Naive thymus-derived CD4-positive, alpha-beta T cell (primary cell): ENCODE data around the gene P2RY2. TPM values are rescaled to one million over a fixed set of nuclear protein-coding genes. Genes with fewer than 3 reads are reported as not detected.
A peak's percentile ranks its signal among the peaks of the same experiment; 100 is the strongest.

Experiments
- ATAC-seq: fragments of 150-1000 bp; cut with Tn5 transposase; 2 replicates; pipeline ENCODE4 v1.10.0; 2021; ENCODE audit warnings: mild to moderate bottlenecking, moderate library complexity
- CTCF ChIA-PET: fragments of 350-600 bp; sonication (Branson Sonifier 250); formaldehyde crosslinking; loops from one replicate; lab custom pipeline; 2021; ENCODE audit warnings: antibody characterized with exemption; lab: Charles Lee
- POLR2A ChIA-PET: fragments of 350-600 bp; sonication (Branson Sonifier 250); formaldehyde crosslinking; loops from one replicate; lab custom pipeline; 2021; ENCODE audit warnings: antibody characterized with exemption, inconsistent platforms; lab: Charles Lee
- DNase-seq, 9 donors: peaks; one replicate each; pipeline versions ENCODE4 v3.0.0 to v3.0.0-alpha.2; 2020 to 2022; ENCODE audit warnings: mixed read lengths in 1 of 9
- H3K27ac ChIP-seq: one replicate; pipeline ENCODE4 v1.7.0; 2013; ENCODE audit warnings: mild to moderate bottlenecking, low read depth, low read length, moderate library complexity
- H3K27me3 ChIP-seq, 2 donors: one replicate each; pipeline ENCODE4 v1.7.0; 2013; ENCODE audit warnings: low read length in 2 of 2, mild to moderate bottlenecking in 2 of 2, moderate library complexity in 2 of 2; ENCODE audit not compliant: control insufficient read depth in 2 of 2, insufficient read depth in 2 of 2
- H3K36me3 ChIP-seq, 3 experiments: 1 replicate in 2 of 3; 2 replicates in 1 of 3; pipeline ENCODE4 v1.7.0; 2013; ENCODE audit warnings: low read length in 3 of 3, mild to moderate bottlenecking in 3 of 3, moderate library complexity in 1 of 3; ENCODE audit not compliant: insufficient read depth in 3 of 3, control insufficient read depth in 2 of 3
- H3K4me1 ChIP-seq, 2 donors: one replicate each; pipeline ENCODE4 v1.7.0; 2013; ENCODE audit warnings: low read length in 2 of 2, mild to moderate bottlenecking in 2 of 2, moderate library complexity in 1 of 2; ENCODE audit not compliant: control insufficient read depth in 2 of 2, insufficient read depth in 2 of 2
- H3K4me3 ChIP-seq: 2 replicates; pipeline ENCODE4 v1.7.0; 2013; ENCODE audit warnings: mild to moderate bottlenecking, low read length
- H3K9me3 ChIP-seq, 3 experiments: 1 replicate in 2 of 3; 2 replicates in 1 of 3; pipeline ENCODE4 v1.7.0; 2013; ENCODE audit warnings: low read length in 3 of 3; ENCODE audit not compliant: control insufficient read depth in 2 of 3
- H3K27ac Mint-ChIP-seq, 9 donors: one replicate each; pipeline ENCODE4 v1.8.0; 2020 to 2022; ENCODE audit warnings: mixed read lengths in 9 of 9, mild to moderate bottlenecking in 8 of 9, moderate library complexity in 5 of 9, inconsistent platforms in 2 of 9
- H3K27me3 Mint-ChIP-seq, 5 donors: one replicate each; pipeline ENCODE4 v1.8.0; 2021 to 2022; ENCODE audit warnings: mixed read lengths in 5 of 5, mild to moderate bottlenecking in 1 of 5
- H3K36me3 Mint-ChIP-seq, 5 donors: one replicate each; pipeline ENCODE4 v1.8.0; 2020 to 2022; ENCODE audit warnings: mixed read lengths in 5 of 5, mild to moderate bottlenecking in 3 of 5, inconsistent platforms in 1 of 5
- H3K4me1 Mint-ChIP-seq, 7 donors: one replicate each; pipeline ENCODE4 v1.8.0; 2020 to 2022; ENCODE audit warnings: mixed read lengths in 7 of 7, mild to moderate bottlenecking in 3 of 7, inconsistent platforms in 1 of 7
- H3K4me3 Mint-ChIP-seq, 10 donors: one replicate each; pipeline ENCODE4 v1.8.0; 2020 to 2022; ENCODE audit warnings: mild to moderate bottlenecking in 10 of 10, mixed read lengths in 10 of 10, moderate library complexity in 6 of 10, inconsistent platforms in 2 of 10
- H3K9me3 Mint-ChIP-seq, 11 donors: one replicate each; pipeline ENCODE4 v1.8.0; 2020 to 2022; ENCODE audit warnings: mixed read lengths in 11 of 11, mild to moderate bottlenecking in 4 of 11, inconsistent platforms in 1 of 11, moderate library complexity in 1 of 11
- intact Hi-C, 2 donors: fragments of 100-400 bp; cut with micrococcal nuclease; formaldehyde crosslinking; loops; one replicate each; pipeline ENCODE4 v1.15.1; 2023
- polyA plus RNA-seq, 2 donors: library from polyadenylated mRNA; unstranded; fragments of 300-500 nt; fragmentation: Illumina TruSeq; gene quantifications; one replicate each; pipeline ENCODE4 v1.2.3, GENCODE V29; 2021
- total RNA-seq, 6 experiments: library from RNA in 5 of 6; stranded (reverse) in 5 of 6; gene quantifications; 1 replicate in 5 of 6; 2 replicates in 1 of 6; pipeline ENCODE4 v1.2.3 and lab custom pipeline; 2021 to 2026

The P2RY2 gene
- total and polyA plus RNA-seq, 7 experiments from 2014 or later = 0.90 to 5.3 TPM; not detected in 5

DNA sequence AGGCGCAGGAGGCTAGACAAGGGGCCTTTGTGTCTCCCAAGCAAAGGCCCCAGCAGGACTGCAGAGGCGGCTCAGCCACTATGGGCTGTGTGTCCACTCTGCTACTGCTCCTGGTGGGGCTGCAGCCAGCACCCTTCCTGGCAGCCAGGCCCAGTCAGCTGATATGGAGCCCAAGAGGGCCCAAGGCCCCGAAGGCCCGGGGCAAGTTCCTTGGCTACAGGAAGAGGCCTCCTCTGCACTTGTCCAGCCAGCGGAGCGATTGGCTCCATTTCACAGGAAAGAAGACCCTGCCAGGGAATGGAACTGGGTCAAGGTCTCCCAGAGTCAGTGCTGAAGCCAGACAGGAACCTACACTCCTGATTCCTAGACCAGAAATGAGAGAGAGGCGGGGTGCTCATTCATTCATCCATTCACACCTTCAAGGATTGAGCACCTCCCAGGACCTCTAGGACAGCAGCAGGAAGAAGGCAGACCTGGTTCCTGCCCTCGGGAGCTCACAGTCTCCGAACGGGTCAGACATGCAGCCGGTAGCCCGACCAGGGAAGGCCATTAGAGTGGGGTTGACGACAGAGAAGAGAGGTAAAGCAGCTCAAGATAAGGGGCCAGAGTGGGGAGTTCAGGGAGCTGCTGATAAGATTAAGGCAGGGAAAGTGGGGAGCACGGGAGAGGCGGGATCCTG lies 811 bp upstream of the P2RY2 start:
- Mint-ChIP-seq H3K4me1 (peaks cover 0 to 13% (median 8%) of the 10 kb centered on the region in 7 donors), H3K4me3 (peak overlapping the region in 7 of 10 donors; percentile 5 to 86 (median 59)), H3K36me3 (no peaks in the 10 kb centered on the region), H3K9me3 (no peaks in the 10 kb centered on the region), H3K27ac (peak overlapping the region in 1 of 9 donors; percentile 27), H3K27me3 (peaks cover 13 to 47% (median 30%) of the 10 kb centered on the region in 5 donors)
- Histone ChIP-seq H3K4me3 (no peak overlapping the region), H3K27ac (no peak overlapping the region), H3K27me3 (no peaks in the 10 kb centered on the region), H3K9me3 (no peaks in the 10 kb centered on the region), H3K36me3 (no peaks in the 10 kb centered on the region), H3K4me1 (no peaks in the 10 kb centered on the region)
- no peak for ATAC-seq
- no peak for DNase-seq
- ChIA-PET CTCF (no interaction called here), POLR2A (no interaction called here)
- intact Hi-C loops = no loop called here

DNA sequence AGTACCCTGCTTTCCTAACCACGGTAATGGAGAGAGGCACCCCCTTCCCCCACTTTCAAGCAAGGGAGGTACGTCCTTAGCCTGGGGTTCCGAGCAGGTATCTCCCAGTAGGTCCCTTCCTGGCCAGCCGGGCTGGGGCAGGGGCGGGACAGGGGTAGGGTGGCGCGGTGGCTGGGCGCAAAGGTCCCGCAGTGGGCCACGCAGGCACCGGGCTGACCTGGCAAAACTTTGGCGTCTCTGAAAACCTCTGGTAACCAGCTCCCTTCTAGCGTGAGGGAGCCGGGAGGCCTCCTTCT lies 323 bp upstream of the P2RY2 start:
- Mint-ChIP-seq H3K4me3 (peak overlapping the region in 6 of 10 donors; percentile 39 to 86 (median 64)), H3K36me3 (no peaks in the 10 kb centered on the region), H3K9me3 (no peaks in the 10 kb centered on the region), H3K4me1 (peaks cover 0 to 17% (median 8%) of the 10 kb centered on the region in 7 donors), H3K27me3 (peaks cover 17 to 49% (median 30%) of the 10 kb centered on the region in 5 donors), H3K27ac (no peak overlapping the region)
- H3K36me3 ChIP-seq = no peaks in the 10 kb centered on the region
- no peak for ATAC-seq
- DNase-seq = no peak
- intact Hi-C loops = no loop called here
- H3K27ac ChIP-seq = no peak overlapping the region
- H3K4me3 ChIP-seq = no peak overlapping the region
- H3K27me3 ChIP-seq = no peaks in the 10 kb centered on the region
- ChIA-PET CTCF (no interaction called here), POLR2A (no interaction called here)
- H3K4me1 ChIP-seq = no peaks in the 10 kb centered on the region
- H3K9me3 ChIP-seq = no peaks in the 10 kb centered on the region

- Histone ChIP-seq H3K4me3 (no peak overlapping the region), H3K27ac (no peak overlapping the region), H3K9me3 (no peaks in the 10 kb centered on the region), H3K36me3 (no peaks in the 10 kb centered on the region), H3K27me3 (no peaks in the 10 kb centered on the region), H3K4me1 (no peaks in the 10 kb centered on the region)
- Mint-ChIP-seq H3K9me3 (no peaks in the 10 kb centered on the region), H3K27ac (no peak overlapping the region), H3K36me3 (no peaks in the 10 kb centered on the region), H3K4me3 (peak overlapping the region in 7 of 10 donors; percentile 31 to 86 (median 52)), H3K4me1 (peaks cover 0 to 15% (median 8%) of the 10 kb centered on the region in 7 donors), H3K27me3 (peaks cover 17 to 52% (median 30%) of the 10 kb centered on the region in 5 donors)
- DNase-seq (no peak), ATAC-seq (no peak)
- intact Hi-C loops = no loop called here
- ChIA-PET CTCF (no interaction called here), POLR2A (no interaction called here)
These were observed 742 bp downstream of the P2RY2 start for GRCh38 chr11:73218830-73219215.

GRCh38 chr11:73219396-73220285 lies 1.6 kb downstream of the P2RY2 start:
- CTCF ChIA-PET = no interaction called here
- Mint-ChIP-seq H3K27me3 (peaks cover 20 to 57% (median 30%) of the 10 kb centered on the region in 5 donors), H3K4me3 (peak overlapping the region in 7 of 10 donors; percentile 14 to 86 (median 50)), H3K27ac (no peak overlapping the region), H3K9me3 (no peaks in the 10 kb centered on the region), H3K36me3 (no peaks in the 10 kb centered on the region), H3K4me1 (peaks cover 0 to 20% (median 9%) of the 10 kb centered on the region in 7 donors)
- Histone ChIP-seq H3K27me3 (no peaks in the 10 kb centered on the region), H3K36me3 (no peaks in the 10 kb centered on the region), H3K9me3 (no peaks in the 10 kb centered on the region), H3K27ac (no peak overlapping the region), H3K4me1 (no peaks in the 10 kb centered on the region), H3K4me3 (no peak overlapping the region)
- intact Hi-C loops = no loop called here
- no peak for ATAC-seq
- POLR2A ChIA-PET = no interaction called here
- DNase-seq = no peak

- Histone ChIP-seq H3K4me1 (no peaks in the 10 kb centered on the region), H3K9me3 (no peaks in the 10 kb centered on the region), H3K27me3 (no peaks in the 10 kb centered on the region), H3K4me3 (no peak overlapping the region), H3K27ac (no peak overlapping the region), H3K36me3 (no peaks in the 10 kb centered on the region)
- peaks cover 0 to 18% (median 9%) of the 10 kb centered on the region in 7 donors for H3K4me1 Mint-ChIP-seq
- H3K27me3 Mint-ChIP-seq = peaks cover 20 to 62% (median 29%) of the 10 kb centered on the region in 5 donors
- no peak for ATAC-seq
- CTCF ChIA-PET = no interaction called here
- POLR2A ChIA-PET = no interaction called here
- H3K27ac Mint-ChIP-seq = no peak overlapping the region
- no peak for DNase-seq
- no peak overlapping the region for H3K4me3 Mint-ChIP-seq
- no peaks in the 10 kb centered on the region for H3K36me3 Mint-ChIP-seq
- intact Hi-C loops = no loop called here
- H3K9me3 Mint-ChIP-seq = peaks cover 0 to 1% (median 0%) of the 10 kb centered on the region in 11 donors
These were observed 3.4 kb downstream of the P2RY2 start for GRCh38 chr11:73221451-73221850.

DNA sequence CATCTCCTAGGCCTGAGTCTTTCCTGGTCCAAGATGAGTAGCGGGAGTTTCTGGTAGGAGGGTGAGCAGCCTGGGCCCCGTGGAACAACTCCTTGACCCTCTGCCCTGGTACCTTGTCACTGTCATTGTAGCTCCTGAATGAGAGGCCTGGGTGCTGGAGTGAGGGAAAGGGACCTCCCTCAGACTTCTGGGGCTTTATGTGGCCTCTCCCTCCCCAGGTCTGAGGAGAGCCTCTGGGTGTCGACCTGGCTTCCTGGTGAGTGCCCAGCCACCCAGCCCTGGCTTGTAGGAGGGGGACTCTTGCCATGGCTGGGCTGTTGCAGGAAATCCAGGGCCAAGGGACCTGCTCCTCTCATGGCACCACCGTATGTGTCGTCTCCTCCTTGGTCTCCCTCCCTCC lies 3.9 kb downstream of the P2RY2 start:
- no peaks in the 10 kb centered on the region for H3K36me3 Mint-ChIP-seq
- no peaks in the 10 kb centered on the region for H3K9me3 ChIP-seq
- H3K4me3 ChIP-seq = no peak overlapping the region
- no peak overlapping the region for H3K27ac ChIP-seq
- H3K27me3 ChIP-seq = no peaks in the 10 kb centered on the region
- H3K27ac Mint-ChIP-seq = no peak overlapping the region
- no peaks in the 10 kb centered on the region for H3K36me3 ChIP-seq
- POLR2A ChIA-PET = no interaction called here
- peaks cover 0 to 1% (median 0%) of the 10 kb centered on the region in 11 donors for H3K9me3 Mint-ChIP-seq
- peaks cover 0 to 16% (median 9%) of the 10 kb centered on the region in 7 donors for H3K4me1 Mint-ChIP-seq
- peaks cover 17 to 58% (median 23%) of the 10 kb centered on the region in 5 donors for H3K27me3 Mint-ChIP-seq
- no peak overlapping the region for H3K4me3 Mint-ChIP-seq
- DNase-seq = no peak
- no peak for ATAC-seq
- CTCF ChIA-PET = no interaction called here
- intact Hi-C loops = no loop called here
- no peaks in the 10 kb centered on the region for H3K4me1 ChIP-seq
